A673 (cell line): Measurements from ENCODE around the gene ST6GALNAC3. TPM values are rescaled to one million over a fixed set of nuclear protein-coding genes. Genes with fewer than 3 reads are reported as not detected.

Source experiments
- BruUV-seq: library from RNA; stranded (reverse); fragments of 400-500 nt; replicated peaks from 2 replicates; lab custom pipeline; 2021; lab: Mats Ljungman, UMichigan
- CTCF ChIA-PET: fragments of 300-600 bp; sonication (Branson Sonifier 250); formaldehyde crosslinking; loops from one replicate; lab custom pipeline; 2022; ENCODE audit warnings: antibody characterized with exemption; lab: Charles Lee
- POLR2A ChIA-PET: fragments of 300-600 bp; sonication (Branson Sonifier 250); formaldehyde crosslinking; loops from one replicate; lab custom pipeline; 2022; ENCODE audit warnings: antibody characterized with exemption; ENCODE audit not compliant: low non-redundant PET; lab: Charles Lee
- DNase-seq: peaks from one replicate; pipeline ENCODE4 v3.0.0-alpha.2; 2015; ENCODE audit warnings: low spot score
- H3K27ac ChIP-seq: fragments of 200-600 bp; sonication (generic); 2 replicates; pipeline ENCODE4 v1.5.1; 2016; ENCODE audit warnings: mixed run types, low read depth, mild to moderate bottlenecking, mixed read lengths, antibody characterized with exemption, low read length; ENCODE audit not compliant: poor library complexity, severe bottlenecking
- H3K27me3 ChIP-seq: fragments of 200-600 bp; sonication (generic); replicated peaks from 2 replicates; pipeline ENCODE4 v1.6.1; 2017; ENCODE audit warnings: mixed run types, low read depth, mild to moderate bottlenecking, mixed read lengths, antibody characterized with exemption, low read length; ENCODE audit not compliant: insufficient read depth, poor library complexity
- H3K36me3 ChIP-seq: fragments of 200-600 bp; sonication (generic); 2 replicates; pipeline ENCODE4 v1.6.1; 2016; ENCODE audit warnings: mixed run types, mild to moderate bottlenecking, mixed read lengths, antibody characterized with exemption, low read length; ENCODE audit not compliant: insufficient read depth, poor library complexity, severe bottlenecking
- H3K4me1 ChIP-seq: fragments of 200-600 bp; sonication (generic); 2 replicates; pipeline ENCODE4 v1.6.1; 2017; ENCODE audit warnings: mixed run types, mild to moderate bottlenecking, mixed read lengths, antibody characterized with exemption, low read length; ENCODE audit not compliant: insufficient read depth, poor library complexity, severe bottlenecking
- H3K4me3 ChIP-seq: fragments of 200-600 bp; sonication (generic); 2 replicates; pipeline ENCODE4 v1.5.1; 2016; ENCODE audit warnings: low read depth, mixed run types, mild to moderate bottlenecking, mixed read lengths, low read length; ENCODE audit not compliant: poor library complexity, severe bottlenecking
- H3K9me3 ChIP-seq: fragments of 200-600 bp; sonication (generic); 2 replicates; pipeline ENCODE4 v1.6.1; 2016; ENCODE audit warnings: mixed run types, low read depth, mild to moderate bottlenecking, mixed read lengths, antibody characterized with exemption, low read length; ENCODE audit not compliant: poor library complexity, severe bottlenecking
- CTCF ChIP-seq: fragments of 300-800, 200-600 bp; sonication (generic); conservative IDR thresholded peaks from 2 replicates; pipeline ENCODE4 v1.5.1; 2017; ENCODE audit warnings: low read depth, mild to moderate bottlenecking, antibody characterized with exemption, low read length, moderate library complexity, mixed read lengths
- EZH2 ChIP-seq: fragments of 200-600 bp; sonication (generic); IDR thresholded peaks from 2 replicates; pipeline ENCODE4 v1.6.1; 2017; ENCODE audit warnings: borderline replicate concordance, low read depth, mild to moderate bottlenecking, mixed read lengths, antibody characterized with exemption, low read length; ENCODE audit not compliant: poor library complexity, severe bottlenecking
- intact Hi-C: fragments of 100-400 bp; cut with micrococcal nuclease; formaldehyde crosslinking; loops from one replicate; pipeline ENCODE4 v1.10.0; 2022; ENCODE audit not compliant: unreplicated experiment
- total RNA-seq: library from RNA; stranded (reverse); gene quantifications from 2 replicates; pipeline ENCODE4 v1.2.3, GENCODE V29; 2021

The ST6GALNAC3 gene
- total RNA-seq, 1 experiment from 2014 or later, result 1.2 TPM

GRCh38 chr1:76053021-76053420, 21.5 kb upstream of the ST6GALNAC3 start:
- DNase-seq, result no peak

GRCh38 chr1:76054359-76054758, 20.2 kb upstream of the ST6GALNAC3 start:
- no TSS peak for BruUV-seq
- Histone ChIP-seq H3K27ac (no peak overlapping the region), H3K4me3 (no peak overlapping the region), H3K9me3 (no peaks in the 10 kb centered on the region), H3K4me1 (no peaks in the 10 kb centered on the region), H3K36me3 (no peaks in the 10 kb centered on the region), H3K27me3 (no peaks in the 10 kb centered on the region)
- ChIA-PET POLR2A (no interaction called here), CTCF (no interaction called here)
- TF ChIP-seq CTCF, result no peak
- TF ChIP-seq EZH2, result no peak
- intact Hi-C loops, result no loop called here
- no peak for DNase-seq

More at GRCh38 chr1:76053021-76053420, 21.5 kb upstream of the ST6GALNAC3 start:
- intact Hi-C loops, result no loop called here
- Histone ChIP-seq H3K27ac (no peak overlapping the region), H3K9me3 (no peaks in the 10 kb centered on the region), H3K36me3 (no peaks in the 10 kb centered on the region), H3K27me3 (no peaks in the 10 kb centered on the region), H3K4me1 (no peaks in the 10 kb centered on the region), H3K4me3 (no peak overlapping the region)
- TF ChIP-seq CTCF (no peak), EZH2 (no peak)
- ChIA-PET POLR2A (no interaction called here), CTCF (no interaction called here)
- no TSS peak for BruUV-seq

- Histone ChIP-seq H3K27ac (no peak overlapping the region), H3K36me3 (no peaks in the 10 kb centered on the region), H3K9me3 (no peaks in the 10 kb centered on the region), H3K4me3 (no peak overlapping the region), H3K4me1 (no peaks in the 10 kb centered on the region), H3K27me3 (no peaks in the 10 kb centered on the region)
- ChIA-PET POLR2A (no interaction called here), CTCF (no interaction called here)
- intact Hi-C loops, result no loop called here
- no peak for TF ChIP-seq EZH2
- no peak for TF ChIP-seq CTCF
- no TSS peak for BruUV-seq
- DNase-seq, result no peak
These were observed 18.6 kb upstream of the ST6GALNAC3 start for GRCh38 chr1:76055987-76056386.
